C4-2B (cell line): Measurements from ENCODE around the gene SCG2.

ENCODE experiments used
- H3K27ac ChIP-seq: fragments of 450-650 bp; 2 replicates; pipeline ENCODE4 v1.5.1; 2017
- CTCF ChIP-seq: fragments of 450-650 bp; conservative IDR thresholded peaks from 2 replicates; pipeline ENCODE4 v1.5.1; 2017; ENCODE audit warnings: mild to moderate bottlenecking
- ZFX ChIP-seq: fragments of 450-650 bp; IDR thresholded peaks from 2 replicates; pipeline ENCODE4 v1.6.1; 2017

Gene SCG2

GRCh38 chr2:223590964-223591363 is 11.2 kb downstream of the SCG2 start:
- no peak overlapping the region for H3K27ac ChIP-seq
- TF ChIP-seq CTCF: no peak
- TF ChIP-seq ZFX: no peak

GRCh38 chr2:223589901-223590300 is 12.3 kb downstream of the SCG2 start:
- TF ChIP-seq CTCF (no peak), ZFX (no peak)

GRCh38 chr2:223588251-223588650 is 13.9 kb downstream of the SCG2 start:
- TF ChIP-seq ZFX: no peak
- TF ChIP-seq CTCF: no peak
- H3K27ac ChIP-seq: no peak overlapping the region

More at GRCh38 chr2:223589901-223590300, 12.3 kb downstream of the SCG2 start:
- H3K27ac ChIP-seq: no peak overlapping the region

GRCh38 chr2:223587301-223587700 is 14.9 kb downstream of the SCG2 start:
- no peak overlapping the region for H3K27ac ChIP-seq
- TF ChIP-seq ZFX: no peak

GRCh38 chr2:223586261-223586660 is 15.9 kb downstream of the SCG2 start:
- TF ChIP-seq CTCF (no peak), ZFX (no peak)
- no peak overlapping the region for H3K27ac ChIP-seq

GRCh38 chr2:223585666-223586065 is 16.5 kb downstream of the SCG2 start:
- TF ChIP-seq CTCF: no peak
- no peak for TF ChIP-seq ZFX
- no peak overlapping the region for H3K27ac ChIP-seq

- no peak overlapping the region for H3K27ac ChIP-seq
- no peak for TF ChIP-seq CTCF
- no peak for TF ChIP-seq ZFX
Measured at GRCh38 chr2:223582001-223582400, 20.2 kb downstream of the SCG2 start.

- TF ChIP-seq CTCF (no peak), ZFX (no peak)
- H3K27ac ChIP-seq: no peak overlapping the region
Measured at GRCh38 chr2:223580951-223581350, 21.2 kb downstream of the SCG2 start.
